ENCODE data around the gene COQ8A.

DNA sequence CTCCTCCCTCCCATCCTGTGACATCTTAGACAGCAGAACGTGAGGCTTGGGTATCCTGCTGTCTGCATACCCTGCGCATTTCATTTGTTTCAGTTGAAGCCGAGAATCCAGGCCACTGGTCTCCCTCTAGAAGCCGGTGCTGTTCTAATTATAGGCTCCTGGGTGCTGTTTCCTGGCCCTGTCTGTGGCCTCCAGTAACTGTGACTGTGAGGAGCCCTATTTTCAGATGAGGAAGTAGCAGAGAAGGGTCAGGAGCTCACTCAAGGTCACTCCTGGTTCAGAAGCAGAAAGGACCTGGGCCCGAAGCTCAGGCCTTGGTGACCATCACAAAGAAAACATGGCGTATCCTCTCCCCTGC lies 24.0 kb downstream of the COQ8A start:
- TF ChIP-seq, protein P1, sequence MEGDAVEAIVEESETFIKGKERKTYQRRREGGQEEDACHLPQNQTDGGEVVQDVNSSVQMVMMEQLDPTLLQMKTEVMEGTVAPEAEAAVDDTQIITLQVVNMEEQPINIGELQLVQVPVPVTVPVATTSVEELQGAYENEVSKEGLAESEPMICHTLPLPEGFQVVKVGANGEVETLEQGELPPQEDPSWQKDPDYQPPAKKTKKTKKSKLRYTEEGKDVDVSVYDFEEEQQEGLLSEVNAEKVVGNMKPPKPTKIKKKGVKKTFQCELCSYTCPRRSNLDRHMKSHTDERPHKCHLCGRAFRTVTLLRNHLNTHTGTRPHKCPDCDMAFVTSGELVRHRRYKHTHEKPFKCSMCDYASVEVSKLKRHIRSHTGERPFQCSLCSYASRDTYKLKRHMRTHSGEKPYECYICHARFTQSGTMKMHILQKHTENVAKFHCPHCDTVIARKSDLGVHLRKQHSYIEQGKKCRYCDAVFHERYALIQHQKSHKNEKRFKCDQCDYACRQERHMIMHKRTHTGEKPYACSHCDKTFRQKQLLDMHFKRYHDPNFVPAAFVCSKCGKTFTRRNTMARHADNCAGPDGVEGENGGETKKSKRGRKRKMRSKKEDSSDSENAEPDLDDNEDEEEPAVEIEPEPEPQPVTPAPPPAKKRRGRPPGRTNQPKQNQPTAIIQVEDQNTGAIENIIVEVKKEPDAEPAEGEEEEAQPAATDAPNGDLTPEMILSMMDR (conservative IDR thresholded peaks at IDR 0.05 in 1 of 2, IDR thresholded peaks at IDR 0.05 in 1 of 2; ENCODE audit: low read depth in 1 of 2, low read length in 2 of 2), result no peak
- no peak for TF ChIP-seq EZH2 (IDR thresholded peaks at IDR 0.05; ENCODE audit: low read length, missing control alignments)

Data from fibroblast of lung (primary cell).